ENCODE results near the gene CDK2. TPM values are rescaled to one million over a fixed set of nuclear protein-coding genes. Genes with fewer than 3 reads are reported as not detected.
"Not testable (repeated sequence)": the region's sequence is repeated elsewhere in the genome, so short reads cannot be mapped to it uniquely, and the experiment has no call there.

CDK2 gene
- total RNA-seq, 1 donor from 2014 or later, result 66.9 TPM

DNA sequence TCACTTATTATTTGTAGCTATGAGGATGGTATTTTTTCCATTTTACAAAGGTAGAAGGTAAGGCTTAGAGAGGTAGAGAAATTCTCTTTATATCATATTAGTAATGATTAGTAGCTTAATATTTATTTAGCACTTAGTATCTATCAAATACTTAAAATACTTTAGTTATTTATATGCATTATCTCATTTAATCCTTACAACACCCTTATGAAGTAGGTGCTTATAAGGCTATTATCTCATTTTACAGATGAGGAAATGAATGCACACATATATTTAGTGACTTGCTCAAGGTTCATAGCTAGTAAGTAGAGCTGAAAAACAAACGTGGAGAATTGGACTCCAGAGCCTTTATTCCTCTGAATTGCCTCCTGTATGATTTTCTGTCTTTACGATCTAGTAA lies 18.2 kb downstream of the CDK2 start:
- no peak overlapping the region for H3K4me3 Mint-ChIP-seq (ENCODE audit: low read depth)
- DNase-seq (ENCODE audit: low spot score, unreplicated experiment), result no peak
- TF ChIP-seq, protein P1, sequence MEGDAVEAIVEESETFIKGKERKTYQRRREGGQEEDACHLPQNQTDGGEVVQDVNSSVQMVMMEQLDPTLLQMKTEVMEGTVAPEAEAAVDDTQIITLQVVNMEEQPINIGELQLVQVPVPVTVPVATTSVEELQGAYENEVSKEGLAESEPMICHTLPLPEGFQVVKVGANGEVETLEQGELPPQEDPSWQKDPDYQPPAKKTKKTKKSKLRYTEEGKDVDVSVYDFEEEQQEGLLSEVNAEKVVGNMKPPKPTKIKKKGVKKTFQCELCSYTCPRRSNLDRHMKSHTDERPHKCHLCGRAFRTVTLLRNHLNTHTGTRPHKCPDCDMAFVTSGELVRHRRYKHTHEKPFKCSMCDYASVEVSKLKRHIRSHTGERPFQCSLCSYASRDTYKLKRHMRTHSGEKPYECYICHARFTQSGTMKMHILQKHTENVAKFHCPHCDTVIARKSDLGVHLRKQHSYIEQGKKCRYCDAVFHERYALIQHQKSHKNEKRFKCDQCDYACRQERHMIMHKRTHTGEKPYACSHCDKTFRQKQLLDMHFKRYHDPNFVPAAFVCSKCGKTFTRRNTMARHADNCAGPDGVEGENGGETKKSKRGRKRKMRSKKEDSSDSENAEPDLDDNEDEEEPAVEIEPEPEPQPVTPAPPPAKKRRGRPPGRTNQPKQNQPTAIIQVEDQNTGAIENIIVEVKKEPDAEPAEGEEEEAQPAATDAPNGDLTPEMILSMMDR (IDR thresholded peaks at IDR 0.05; ENCODE audit: unreplicated experiment), result no peak
- H3K9me3 Mint-ChIP-seq (ENCODE audit: low read depth), result no peaks in the 10 kb centered on the region
- no peaks in the 10 kb centered on the region for H3K4me1 Mint-ChIP-seq (ENCODE audit: low read depth)
- no peak overlapping the region for H3K27ac Mint-ChIP-seq
- no peaks in the 10 kb centered on the region for H3K27me3 Mint-ChIP-seq
- H3K36me3 Mint-ChIP-seq (ENCODE audit: insufficient read depth), result peaks cover 22% of the 10 kb centered on the region

DNA sequence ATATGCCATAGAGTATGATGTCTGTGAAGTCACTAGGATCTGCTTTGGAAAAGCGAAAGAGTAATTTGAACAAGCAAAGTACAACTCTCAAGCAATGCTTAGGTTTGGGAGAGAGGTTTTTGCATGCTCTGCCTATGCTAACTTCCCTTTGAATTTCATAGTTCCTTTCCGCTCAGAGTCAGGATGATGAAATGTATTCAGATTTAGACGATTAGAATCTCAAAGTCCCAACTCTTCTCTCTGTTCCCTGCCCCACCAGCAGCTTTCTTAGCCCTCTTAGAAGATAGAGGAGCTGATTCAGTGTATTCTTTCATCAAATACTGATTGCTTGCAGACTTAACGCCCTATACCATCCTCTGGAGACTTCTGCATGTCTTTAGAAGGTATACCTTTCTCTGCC lies 18.7 kb downstream of the CDK2 start:
- no peak overlapping the region for H3K27ac Mint-ChIP-seq
- DNase-seq (ENCODE audit: low spot score, unreplicated experiment), result no peak

DNA sequence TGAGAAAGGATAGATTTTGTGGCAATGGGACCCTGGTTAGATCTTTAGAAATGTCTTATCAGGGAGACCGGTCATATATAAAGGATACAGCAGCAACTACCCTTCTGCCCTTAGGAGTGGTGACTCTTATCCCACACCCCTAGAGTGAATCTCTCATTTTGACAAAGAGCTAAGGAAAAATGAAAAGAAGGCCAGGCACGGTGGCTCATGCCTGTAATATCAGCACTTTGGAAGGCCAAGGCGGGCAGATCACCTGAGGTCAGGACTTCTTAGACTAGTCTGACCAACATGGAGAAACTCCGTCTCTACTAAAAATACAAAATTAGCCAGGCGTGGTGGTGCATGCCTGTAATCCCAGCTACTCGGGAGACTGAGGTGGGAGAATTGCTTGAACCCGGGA lies 19.3 kb downstream of the CDK2 start:
- peaks cover 23% of the 10 kb centered on the region for H3K36me3 Mint-ChIP-seq (ENCODE audit: insufficient read depth)
- H3K9me3 Mint-ChIP-seq (ENCODE audit: low read depth); DNase-seq (ENCODE audit: low spot score, unreplicated experiment); H3K4me1 Mint-ChIP-seq (ENCODE audit: low read depth); H3K27me3 Mint-ChIP-seq; H3K27ac Mint-ChIP-seq; H3K4me3 Mint-ChIP-seq (ENCODE audit: low read depth): not testable (repeated sequence)

More for the DNA sequence above, 18.7 kb downstream of the CDK2 start:
- no peak overlapping the region for H3K4me3 Mint-ChIP-seq (ENCODE audit: low read depth)
- H3K9me3 Mint-ChIP-seq (ENCODE audit: low read depth), result no peaks in the 10 kb centered on the region
- no peaks in the 10 kb centered on the region for H3K27me3 Mint-ChIP-seq
- no peaks in the 10 kb centered on the region for H3K4me1 Mint-ChIP-seq (ENCODE audit: low read depth)
- H3K36me3 Mint-ChIP-seq (ENCODE audit: insufficient read depth), result peaks cover 22% of the 10 kb centered on the region
- TF ChIP-seq, protein P1 (IDR thresholded peaks at IDR 0.05; ENCODE audit: unreplicated experiment), result no peak

DNA sequence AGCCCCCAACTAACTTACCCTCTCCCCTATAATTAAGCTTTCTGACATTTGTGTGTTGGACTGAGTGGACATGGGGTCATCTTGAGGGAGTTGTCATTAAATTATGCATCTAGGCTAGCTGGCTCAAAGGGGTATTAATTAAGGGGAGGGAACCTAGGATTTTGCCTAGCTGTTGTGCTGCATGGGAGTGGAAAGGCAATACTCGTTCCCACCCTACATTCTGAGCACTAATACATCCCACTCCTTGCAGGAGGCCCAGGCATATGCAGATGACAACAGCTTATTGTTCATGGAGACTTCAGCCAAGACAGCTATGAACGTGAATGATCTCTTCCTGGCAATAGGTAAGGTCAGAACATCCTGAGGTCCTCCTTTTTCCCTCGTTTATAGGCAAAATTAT lies 24.5 kb downstream of the CDK2 start:
- Mint-ChIP-seq H3K36me3 (ENCODE audit: insufficient read depth) (peaks cover 25% of the 10 kb centered on the region), H3K4me1 (ENCODE audit: low read depth) (no peaks in the 10 kb centered on the region), H3K4me3 (ENCODE audit: low read depth) (no peak overlapping the region), H3K9me3 (ENCODE audit: low read depth) (no peaks in the 10 kb centered on the region), H3K27me3 (no peaks in the 10 kb centered on the region), H3K27ac (no peak overlapping the region)
- no peak for DNase-seq (ENCODE audit: low spot score, unreplicated experiment)
- TF ChIP-seq, protein P1 (IDR thresholded peaks at IDR 0.05; ENCODE audit: unreplicated experiment), result no peak

DNA sequence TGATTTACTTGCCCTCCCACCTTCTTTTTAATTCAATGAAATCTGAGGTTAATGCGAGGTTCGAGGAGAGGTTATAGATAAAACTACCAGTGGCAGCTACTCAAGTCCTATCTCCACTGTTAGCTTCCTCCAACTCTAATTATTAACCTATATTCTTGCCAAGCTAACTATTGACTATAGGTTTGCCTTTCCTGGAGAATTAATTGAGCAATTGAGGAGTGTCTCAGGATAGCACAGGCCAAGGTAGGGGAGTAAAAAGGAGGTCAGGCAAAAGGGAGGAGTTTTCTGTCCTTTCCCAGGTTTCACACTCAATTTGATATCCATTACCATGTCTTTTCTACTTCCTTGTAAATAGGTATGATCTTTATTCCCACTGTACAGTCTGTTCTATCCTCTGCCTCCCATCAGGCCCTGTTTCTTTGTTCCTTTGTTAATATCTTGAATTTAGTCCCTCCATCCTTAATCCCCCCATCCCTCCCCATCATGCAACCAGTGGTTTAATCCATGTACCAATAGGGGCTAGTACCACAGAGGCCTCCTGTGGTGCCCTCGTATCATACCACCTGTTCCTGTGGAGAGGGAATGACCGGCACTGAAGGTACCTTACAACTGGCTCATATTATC lies 26.7 kb downstream of the CDK2 start:
- H3K9me3 Mint-ChIP-seq (ENCODE audit: low read depth), result no peaks in the 10 kb centered on the region
- H3K36me3 Mint-ChIP-seq (ENCODE audit: insufficient read depth), result peaks cover 25% of the 10 kb centered on the region
- peaks cover 10% of the 10 kb centered on the region for H3K4me1 Mint-ChIP-seq (ENCODE audit: low read depth)
- TF ChIP-seq, protein P1 (IDR thresholded peaks at IDR 0.05; ENCODE audit: unreplicated experiment), result no peak
- peak overlapping the region; percentile 74 for H3K27ac Mint-ChIP-seq
- DNase-seq (ENCODE audit: low spot score, unreplicated experiment), result no peak
- H3K4me3 Mint-ChIP-seq (ENCODE audit: low read depth), result no peak overlapping the region
- no peaks in the 10 kb centered on the region for H3K27me3 Mint-ChIP-seq

DNA sequence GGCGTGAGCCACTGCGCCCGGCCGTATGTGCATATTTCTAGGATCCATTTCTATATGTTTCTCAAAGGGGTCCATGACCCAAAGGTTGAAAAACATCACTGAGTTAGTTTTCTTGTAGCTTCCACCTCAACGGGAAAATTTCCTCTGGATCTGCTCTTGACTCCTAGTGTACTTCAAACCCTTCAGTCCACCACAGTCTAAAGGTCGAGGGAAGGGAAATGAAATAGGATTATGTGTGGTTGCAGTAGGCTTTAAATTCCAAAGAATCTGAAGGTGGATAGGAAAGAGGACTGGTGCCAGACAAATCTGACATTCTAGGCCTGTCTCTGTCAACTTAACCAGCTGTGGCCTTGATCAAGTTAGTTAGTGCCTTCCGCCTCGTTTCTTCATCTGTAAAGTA lies 28.7 kb downstream of the CDK2 start:
- H3K9me3 Mint-ChIP-seq (ENCODE audit: low read depth), result no peaks in the 10 kb centered on the region
- H3K4me3 Mint-ChIP-seq (ENCODE audit: low read depth), result no peak overlapping the region
- H3K27me3 Mint-ChIP-seq, result no peaks in the 10 kb centered on the region
- H3K27ac Mint-ChIP-seq, result peak overlapping the region; percentile 59
- TF ChIP-seq, protein P1 (IDR thresholded peaks at IDR 0.05; ENCODE audit: unreplicated experiment), result no peak
- no peak for DNase-seq (ENCODE audit: low spot score, unreplicated experiment)
- H3K4me1 Mint-ChIP-seq (ENCODE audit: low read depth), result peaks cover 13% of the 10 kb centered on the region
- peaks cover 18% of the 10 kb centered on the region for H3K36me3 Mint-ChIP-seq (ENCODE audit: insufficient read depth)
